A673 (cell line): ENCODE measurements around the gene ATP13A1. TPM values are rescaled to one million over a fixed set of nuclear protein-coding genes. Genes with fewer than 3 reads are reported as not detected.

Experiments used
- BruUV-seq: library from RNA; stranded (reverse); fragments of 400-500 nt; replicated peaks from 2 replicates; lab custom pipeline; 2021; lab: Mats Ljungman, UMichigan
- CTCF ChIA-PET: fragments of 300-600 bp; sonication (Branson Sonifier 250); formaldehyde crosslinking; loops from one replicate; lab custom pipeline; 2022; ENCODE audit warnings: antibody characterized with exemption; lab: Charles Lee
- POLR2A ChIA-PET: fragments of 300-600 bp; sonication (Branson Sonifier 250); formaldehyde crosslinking; loops from one replicate; lab custom pipeline; 2022; ENCODE audit warnings: antibody characterized with exemption; ENCODE audit not compliant: low non-redundant PET; lab: Charles Lee
- DNase-seq: peaks from one replicate; pipeline ENCODE4 v3.0.0-alpha.2; 2015; ENCODE audit warnings: low spot score
- H3K27ac ChIP-seq: fragments of 200-600 bp; sonication (generic); 2 replicates; pipeline ENCODE4 v1.5.1; 2016; ENCODE audit warnings: mixed run types, low read depth, mild to moderate bottlenecking, mixed read lengths, antibody characterized with exemption, low read length; ENCODE audit not compliant: poor library complexity, severe bottlenecking
- H3K27me3 ChIP-seq: fragments of 200-600 bp; sonication (generic); replicated peaks from 2 replicates; pipeline ENCODE4 v1.6.1; 2017; ENCODE audit warnings: mixed run types, low read depth, mild to moderate bottlenecking, mixed read lengths, antibody characterized with exemption, low read length; ENCODE audit not compliant: insufficient read depth, poor library complexity
- H3K36me3 ChIP-seq: fragments of 200-600 bp; sonication (generic); 2 replicates; pipeline ENCODE4 v1.6.1; 2016; ENCODE audit warnings: mixed run types, mild to moderate bottlenecking, mixed read lengths, antibody characterized with exemption, low read length; ENCODE audit not compliant: insufficient read depth, poor library complexity, severe bottlenecking
- H3K4me1 ChIP-seq: fragments of 200-600 bp; sonication (generic); 2 replicates; pipeline ENCODE4 v1.6.1; 2017; ENCODE audit warnings: mixed run types, mild to moderate bottlenecking, mixed read lengths, antibody characterized with exemption, low read length; ENCODE audit not compliant: insufficient read depth, poor library complexity, severe bottlenecking
- H3K4me3 ChIP-seq: fragments of 200-600 bp; sonication (generic); 2 replicates; pipeline ENCODE4 v1.5.1; 2016; ENCODE audit warnings: low read depth, mixed run types, mild to moderate bottlenecking, mixed read lengths, low read length; ENCODE audit not compliant: poor library complexity, severe bottlenecking
- H3K9me3 ChIP-seq: fragments of 200-600 bp; sonication (generic); 2 replicates; pipeline ENCODE4 v1.6.1; 2016; ENCODE audit warnings: mixed run types, low read depth, mild to moderate bottlenecking, mixed read lengths, antibody characterized with exemption, low read length; ENCODE audit not compliant: poor library complexity, severe bottlenecking
- CTCF ChIP-seq: fragments of 300-800, 200-600 bp; sonication (generic); conservative IDR thresholded peaks from 2 replicates; pipeline ENCODE4 v1.5.1; 2017; ENCODE audit warnings: low read depth, mild to moderate bottlenecking, antibody characterized with exemption, low read length, moderate library complexity, mixed read lengths
- EZH2 ChIP-seq: fragments of 200-600 bp; sonication (generic); IDR thresholded peaks from 2 replicates; pipeline ENCODE4 v1.6.1; 2017; ENCODE audit warnings: borderline replicate concordance, low read depth, mild to moderate bottlenecking, mixed read lengths, antibody characterized with exemption, low read length; ENCODE audit not compliant: poor library complexity, severe bottlenecking
- intact Hi-C: fragments of 100-400 bp; cut with micrococcal nuclease; formaldehyde crosslinking; loops from one replicate; pipeline ENCODE4 v1.10.0; 2022; ENCODE audit not compliant: unreplicated experiment
- total RNA-seq: library from RNA; stranded (reverse); gene quantifications from 2 replicates; pipeline ENCODE4 v1.2.3, GENCODE V29; 2021

Gene ATP13A1
- total RNA-seq, 1 experiment from 2014 or later: 94.4 TPM

- intact Hi-C loops: no loop called here
- no peaks in the 10 kb centered on the region for H3K9me3 ChIP-seq
- H3K4me1 ChIP-seq: peaks cover 17% of the 10 kb centered on the region
- ChIA-PET POLR2A (no interaction called here), CTCF (no interaction called here)
- no peak for DNase-seq
- no peak overlapping the region for H3K27ac ChIP-seq
- H3K27me3 ChIP-seq: no peaks in the 10 kb centered on the region
- no peaks in the 10 kb centered on the region for H3K36me3 ChIP-seq
- BruUV-seq: no TSS peak
- no peak for TF ChIP-seq CTCF
- TF ChIP-seq EZH2: no peak
- H3K4me3 ChIP-seq: no peak overlapping the region
Measured at GRCh38 chr19:19630062-19630414, 33.4 kb downstream of the ATP13A1 start.

GRCh38 chr19:19628501-19629134 lies 34.9 kb downstream of the ATP13A1 start:
- BruUV-seq: no TSS peak
- CTCF ChIA-PET: interaction anchor here (0.6 kb wide), 1 partner anchor 471 kb away, joined by 5 read pairs; no protein-coding TSS in a partner anchor
- TF ChIP-seq CTCF (no peak), EZH2 (no peak)
- intact Hi-C loops: loop anchor here (2.0 kb wide), 1 partner anchor 38 kb away; no protein-coding TSS in a partner anchor
- Histone ChIP-seq H3K4me3 (peak overlapping the region; percentile 80), H3K4me1 (peaks cover 17% of the 10 kb centered on the region), H3K36me3 (no peaks in the 10 kb centered on the region), H3K27ac (peak overlapping the region; percentile 65), H3K9me3 (no peaks in the 10 kb centered on the region), H3K27me3 (no peaks in the 10 kb centered on the region)
- POLR2A ChIA-PET: no interaction called here
- peak; percentile 48 for DNase-seq

GRCh38 chr19:19627621-19628500 lies 35.6 kb downstream of the ATP13A1 start, which contains the start of gene LPAR2:
Gene LPAR2 (minus strand): TSS chr19:19628220. CDS start chr19:19627275, 945 bp downstream.
- intact Hi-C loops: loop anchor here (2.0 kb wide), 1 partner anchor 37 kb away; no protein-coding TSS in a partner anchor
- peak within 1 kb of the TSS; percentile 65 for H3K27ac ChIP-seq
- no peaks in the 10 kb centered on the region for H3K27me3 ChIP-seq
- DNase-seq: peak; percentile 55
- H3K9me3 ChIP-seq: no peaks in the 10 kb centered on the region
- H3K36me3 ChIP-seq: no peaks in the 10 kb centered on the region
- POLR2A ChIA-PET: no interaction called here
- BruUV-seq: no TSS peak
- CTCF ChIA-PET: interaction anchor here (0.5 to 0.6 kb wide), 3 partner anchors 15 to 470 kb away, joined by 4 to 8 read pairs (median 5); no protein-coding TSS in a partner anchor
- peak within 1 kb of the TSS; percentile 80 for H3K4me3 ChIP-seq
- peaks cover 17% of the 10 kb centered on the region for H3K4me1 ChIP-seq
- no peak for TF ChIP-seq EZH2
- no peak for TF ChIP-seq CTCF
